Measurements from ENCODE around the gene AP2A1. TPM values are rescaled to one million over a fixed set of nuclear protein-coding genes. Genes with fewer than 3 reads are reported as not detected.
A peak's percentile ranks its signal among the peaks of the same experiment; 100 is the strongest.

AP2A1 gene
- total RNA-seq, 1 donor from 2014 or later, result 65.5 TPM

- no peak overlapping the region for H3K4me3 ChIP-seq
- no peak for DNase-seq
- no peak for TF ChIP-seq CTCF (IDR thresholded peaks at IDR 0.05; ENCODE audit: borderline replicate concordance)
- H3K36me3 ChIP-seq, result peaks cover 5% of the 10 kb centered on the region
- intact Hi-C loops (cut with micrococcal nuclease), result no loop called here
- H3K4me1 ChIP-seq, result peaks cover 5% of the 10 kb centered on the region
- H3K9me3 ChIP-seq (replicated peaks), result peaks cover 14% of the 10 kb centered on the region
- H3K27me3 ChIP-seq (ENCODE audit: low read depth), result no peaks in the 10 kb centered on the region
- H3K27ac ChIP-seq (replicated peaks), result no peak overlapping the region
Observed at GRCh38 chr19:49758292-49758691, 8.5 kb upstream of the AP2A1 start.

GRCh38 chr19:49761249-49761624, 5.6 kb upstream of the AP2A1 start:
- TF ChIP-seq CTCF (IDR thresholded peaks at IDR 0.05; ENCODE audit: borderline replicate concordance), result no peak
- H3K9me3 ChIP-seq (replicated peaks), result peaks cover 4% of the 10 kb centered on the region
- DNase-seq, result no peak
- H3K27me3 ChIP-seq (ENCODE audit: low read depth), result no peaks in the 10 kb centered on the region
- H3K27ac ChIP-seq (replicated peaks), result peak overlapping the region; percentile 80
- intact Hi-C loops (cut with micrococcal nuclease), result no loop called here
- no peaks in the 10 kb centered on the region for H3K36me3 ChIP-seq
- H3K4me3 ChIP-seq, result peak overlapping the region; percentile 30
- peaks cover 15% of the 10 kb centered on the region for H3K4me1 ChIP-seq

DNA sequence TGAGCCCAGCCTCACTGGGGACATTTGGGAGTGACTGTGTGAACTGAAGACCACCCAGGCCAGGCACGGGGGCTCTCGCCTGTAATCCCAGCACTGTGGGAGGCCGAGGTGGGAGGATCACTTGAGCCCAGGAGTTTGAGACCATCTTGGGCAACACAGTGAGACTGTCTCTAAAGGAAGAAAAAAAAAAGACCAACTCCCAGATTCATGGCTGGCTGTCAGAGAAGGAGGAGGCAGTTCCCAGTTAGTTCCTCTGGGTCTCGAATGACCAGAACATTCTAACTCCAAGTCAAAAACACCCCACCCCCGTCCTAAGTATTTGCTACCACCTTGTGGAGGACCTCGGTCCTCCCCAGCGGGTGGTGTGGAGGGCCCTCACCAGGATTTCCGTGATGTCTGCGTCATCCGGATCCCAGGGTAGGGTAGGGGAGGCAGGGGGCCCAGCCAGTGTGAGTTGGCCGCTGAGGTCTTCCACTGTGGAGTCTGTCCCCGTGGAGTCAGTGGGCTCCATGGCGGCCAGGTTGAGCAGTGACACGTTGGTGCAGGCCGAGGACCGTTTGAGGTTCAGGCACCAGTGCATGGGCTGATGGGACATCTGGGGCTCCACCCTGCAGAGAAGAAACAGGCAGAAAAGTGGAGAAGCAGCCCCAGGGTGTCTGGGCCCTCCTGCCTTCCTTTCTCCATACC, 5.0 kb upstream of the AP2A1 start:
- Histone ChIP-seq H3K9me3 (replicated peaks) (no peaks in the 10 kb centered on the region), H3K27ac (replicated peaks) (peak overlapping the region; percentile 80), H3K4me3 (peak overlapping the region; percentile 30), H3K36me3 (no peaks in the 10 kb centered on the region), H3K4me1 (peaks cover 15% of the 10 kb centered on the region), H3K27me3 (ENCODE audit: low read depth) (no peaks in the 10 kb centered on the region)
- intact Hi-C loops (cut with micrococcal nuclease), result no loop called here
- peak; percentile 47 for TF ChIP-seq CTCF (IDR thresholded peaks at IDR 0.05; ENCODE audit: borderline replicate concordance)
- DNase-seq, result peak; percentile 36

GRCh38 chr19:49763230-49763629, 3.6 kb upstream of the AP2A1 start, which contains the start of gene TSKS:
TSS of gene TSKS (minus strand) at chr19:49763306. CDS start at chr19:49763247, 59 bp downstream.
- Histone ChIP-seq H3K4me3 (no peak within 1 kb of the TSS), H3K9me3 (replicated peaks) (no peaks in the 10 kb centered on the region), H3K27ac (replicated peaks) (peak within 1 kb of the TSS; percentile 80), H3K36me3 (no peaks in the 10 kb centered on the region), H3K27me3 (ENCODE audit: low read depth) (no peaks in the 10 kb centered on the region), H3K4me1 (peaks cover 29% of the 10 kb centered on the region)
- TF ChIP-seq CTCF (IDR thresholded peaks at IDR 0.05; ENCODE audit: borderline replicate concordance), result no peak
- no peak for DNase-seq
- intact Hi-C loops (cut with micrococcal nuclease), result no loop called here

GRCh38 chr19:49764341-49764740, 2.5 kb upstream of the AP2A1 start:
- intact Hi-C loops (cut with micrococcal nuclease), result no loop called here
- no peaks in the 10 kb centered on the region for H3K9me3 ChIP-seq (replicated peaks)
- no peak for TF ChIP-seq CTCF (IDR thresholded peaks at IDR 0.05; ENCODE audit: borderline replicate concordance)
- peak overlapping the region; percentile 99 for H3K27ac ChIP-seq (replicated peaks)
- no peak for DNase-seq
- H3K36me3 ChIP-seq, result no peaks in the 10 kb centered on the region
- no peak overlapping the region for H3K4me3 ChIP-seq
- peaks cover 40% of the 10 kb centered on the region for H3K4me1 ChIP-seq
- H3K27me3 ChIP-seq (ENCODE audit: low read depth), result no peaks in the 10 kb centered on the region

Measured in left ventricle myocardium inferior (tissue), 1 donor.